NCI-H1105 treated with DMSO at 0.1 percent for 48 hours (cell line): ENCODE measurements around the gene RPL19.

Source experiments
- DNase-seq: peaks from one replicate; lab custom pipeline; 2025; lab: John Stamatoyannopoulos, UW

The RPL19 gene

GRCh38 chr17:39224778-39225307 lies 24.8 kb downstream of the RPL19 start:
- DNase-seq = no peak

- DNase-seq = peak; percentile 11
Measured at GRCh38 chr17:39225308-39225958, 25.4 kb downstream of the RPL19 start, which contains the start of gene STAC2. STAC2 (minus strand) TSS chr17:39225945; CDS start chr17:39225502, 443 bp downstream.

- DNase-seq = peak; percentile 82
Measured at GRCh38 chr17:39225959-39226683, 26.0 kb downstream of the RPL19 start.

- DNase-seq = no peak
Measured at GRCh38 chr17:39227364-39227919, 27.4 kb downstream of the RPL19 start.

- no peak for DNase-seq
Measured at GRCh38 chr17:39229274-39229913, 29.3 kb downstream of the RPL19 start.

DNA sequence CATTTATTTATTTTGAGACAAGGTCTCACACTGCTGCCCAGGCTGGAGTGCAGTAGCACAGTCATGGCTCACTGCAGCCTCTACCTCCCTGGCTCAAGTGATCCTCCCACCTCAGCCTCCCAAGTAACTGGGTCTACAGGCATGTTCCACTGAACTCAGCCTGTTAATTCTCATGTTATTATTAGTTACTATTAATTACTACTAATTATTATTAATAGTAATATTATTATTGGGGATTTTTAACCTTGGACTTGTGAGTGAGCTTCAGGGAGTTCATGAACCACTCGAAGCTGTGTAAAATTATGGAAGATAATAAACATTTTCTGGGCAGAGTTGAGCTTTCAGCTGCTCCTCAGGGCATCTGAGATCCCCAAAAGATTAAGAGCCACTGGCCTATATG lies 30.3 kb downstream of the RPL19 start:
- no peak for DNase-seq

DNA sequence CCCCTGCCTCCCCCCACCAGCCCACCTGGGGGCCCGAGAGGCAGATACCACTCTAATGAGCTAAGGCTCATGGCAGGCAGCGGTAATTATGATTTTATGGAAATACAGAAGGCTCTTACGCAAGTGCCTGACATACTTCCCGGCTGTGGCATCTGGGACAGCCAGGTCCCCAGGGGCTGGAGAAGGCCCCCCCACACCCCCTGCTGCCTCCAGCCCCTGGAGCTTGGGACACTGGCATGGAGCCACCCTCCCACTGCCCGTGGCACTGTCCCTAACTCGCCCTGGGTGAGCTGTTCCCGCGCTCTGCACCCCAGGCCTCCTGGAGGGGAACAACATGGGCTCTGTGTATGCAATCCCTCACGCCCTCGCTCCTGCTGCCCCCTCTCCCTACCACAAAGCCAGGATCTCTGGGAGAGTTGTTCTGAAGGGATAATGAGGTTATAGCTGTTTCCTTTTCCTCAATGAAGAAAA lies 31.0 kb downstream of the RPL19 start:
- DNase-seq = no peak

GRCh38 chr17:39231591-39232551 lies 31.8 kb downstream of the RPL19 start:
- DNase-seq = no peak

GRCh38 chr17:39235555-39236449 lies 35.7 kb downstream of the RPL19 start:
- DNase-seq = peak; percentile 52

DNA sequence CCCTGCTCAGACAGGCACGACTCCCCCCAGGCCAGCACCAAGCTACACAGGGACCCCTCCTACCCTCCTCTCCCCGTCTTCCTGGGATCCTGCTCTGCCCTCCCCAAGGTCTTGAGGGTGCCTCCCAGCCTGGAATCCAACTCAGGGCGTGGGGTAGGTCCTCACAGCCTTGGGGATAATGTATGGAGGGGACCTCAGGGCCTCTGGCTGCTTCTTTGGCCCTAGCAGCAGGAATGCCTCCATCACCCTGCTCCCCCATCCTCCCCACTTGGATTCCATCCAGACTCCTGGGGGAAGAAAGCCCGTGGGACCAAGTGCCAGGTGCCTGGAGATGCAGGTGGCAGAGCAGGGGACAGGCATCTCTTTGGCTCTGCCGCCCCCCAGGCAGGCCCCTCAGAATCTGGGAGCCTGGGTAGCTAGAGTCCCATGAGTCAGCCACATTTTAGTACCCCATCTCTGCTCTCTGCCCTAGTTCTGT lies 36.4 kb downstream of the RPL19 start:
- peak; percentile 63 for DNase-seq

DNA sequence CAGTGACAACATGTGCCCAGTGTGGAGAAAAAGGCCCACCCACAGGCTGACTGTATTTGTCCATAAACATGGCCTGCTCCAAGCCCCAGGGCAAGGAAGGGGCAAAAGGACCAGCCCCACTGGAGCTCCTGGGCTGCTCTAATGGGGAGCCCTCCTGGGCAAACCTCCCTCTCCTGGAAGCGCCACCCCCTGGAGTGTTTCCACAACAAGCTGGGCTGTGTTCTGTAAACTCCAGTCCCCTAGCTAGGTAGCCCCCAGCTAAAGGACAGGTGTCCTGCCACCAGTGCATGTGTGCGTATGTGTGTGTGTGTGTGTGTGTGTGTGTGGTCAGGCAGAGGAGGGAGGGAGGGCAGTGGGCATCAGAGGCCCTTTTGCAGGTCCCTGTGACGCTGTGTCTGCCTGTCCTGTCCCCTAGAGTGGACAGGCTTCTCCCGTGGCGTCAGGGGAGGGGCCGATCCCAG lies 36.9 kb downstream of the RPL19 start:
- peak; percentile 47 for DNase-seq

- no peak for DNase-seq
Measured at GRCh38 chr17:39237586-39237985, 37.5 kb downstream of the RPL19 start.

GRCh38 chr17:39238311-39238972 lies 38.4 kb downstream of the RPL19 start:
- peak; percentile 67 for DNase-seq

DNA sequence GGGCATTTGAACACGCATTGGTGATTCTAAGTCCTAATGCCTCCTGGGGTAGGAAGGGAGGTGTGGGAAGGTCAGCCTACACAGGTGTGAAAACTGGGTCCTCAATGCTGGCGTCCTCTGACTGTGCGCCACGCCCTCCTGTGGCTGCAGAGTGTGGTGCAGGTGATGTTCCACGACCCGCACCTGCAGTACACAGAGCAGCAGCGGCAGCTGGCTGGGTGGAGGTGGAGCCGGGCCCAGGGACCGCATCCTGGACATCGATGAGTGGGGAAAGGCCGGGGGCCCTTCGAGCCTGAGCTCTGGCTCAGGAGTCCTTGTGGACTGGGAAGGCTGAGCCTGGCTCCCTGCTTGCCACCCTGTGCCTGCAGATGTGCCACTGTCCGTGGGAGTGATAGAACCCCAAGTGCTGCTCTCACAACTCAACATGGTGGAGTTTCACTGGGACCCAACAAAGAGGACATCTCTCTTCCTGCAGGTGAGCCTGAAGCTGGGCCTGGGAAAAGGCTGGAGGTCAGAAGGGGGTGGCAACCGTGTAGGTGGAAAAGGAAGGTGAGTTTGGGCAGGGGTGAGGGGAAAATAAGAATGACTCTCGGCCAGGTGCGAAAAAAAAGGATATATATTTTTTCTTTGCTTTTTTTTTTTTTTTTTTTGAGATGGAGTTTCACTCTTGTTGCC lies 39.7 kb downstream of the RPL19 start:
- DNase-seq = no peak

DNA sequence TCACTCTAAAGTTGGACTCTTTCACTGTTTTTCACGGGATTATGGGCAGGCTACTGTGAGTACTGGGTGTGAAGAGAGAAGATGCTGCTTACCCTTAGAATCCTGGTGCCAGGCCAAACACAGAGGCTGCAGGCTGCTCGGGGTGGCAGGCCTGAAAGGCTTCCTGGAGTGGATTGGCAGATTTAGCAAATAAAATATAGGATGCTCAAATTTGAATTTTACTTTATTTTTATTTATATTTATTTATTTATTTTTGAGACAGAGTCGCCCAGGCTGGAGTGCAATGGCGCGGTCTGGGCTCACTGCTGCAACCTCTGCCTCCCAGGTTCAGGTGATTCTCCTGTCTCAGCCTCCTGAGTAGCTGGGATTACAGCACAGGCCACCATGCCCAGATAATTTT lies 40.5 kb downstream of the RPL19 start:
- no peak for DNase-seq

DNA sequence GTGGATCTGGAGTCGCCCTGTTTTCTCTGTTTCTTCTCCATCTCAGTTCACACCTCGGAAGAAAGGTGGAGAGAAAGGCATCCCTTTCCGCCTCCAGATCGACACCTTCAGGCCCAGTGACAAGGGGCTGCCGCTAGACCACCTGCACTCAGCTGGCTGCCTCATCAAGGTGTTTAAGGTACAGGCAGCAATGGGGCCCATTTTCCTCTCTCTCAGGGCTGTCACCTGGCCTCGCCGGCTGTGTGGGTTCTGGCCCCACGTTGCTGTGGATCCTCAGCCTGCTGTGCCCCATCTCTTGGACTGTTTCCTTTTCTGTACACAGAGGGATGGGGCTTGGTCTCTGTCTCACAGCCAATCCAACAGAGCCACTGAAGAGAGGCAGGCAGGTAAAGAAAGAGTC lies 43.1 kb downstream of the RPL19 start:
- no peak for DNase-seq

GRCh38 chr17:39244016-39244599 lies 44.0 kb downstream of the RPL19 start:
- no peak for DNase-seq
